ENCODE results near the gene CRTC2.

Gene CRTC2

DNA sequence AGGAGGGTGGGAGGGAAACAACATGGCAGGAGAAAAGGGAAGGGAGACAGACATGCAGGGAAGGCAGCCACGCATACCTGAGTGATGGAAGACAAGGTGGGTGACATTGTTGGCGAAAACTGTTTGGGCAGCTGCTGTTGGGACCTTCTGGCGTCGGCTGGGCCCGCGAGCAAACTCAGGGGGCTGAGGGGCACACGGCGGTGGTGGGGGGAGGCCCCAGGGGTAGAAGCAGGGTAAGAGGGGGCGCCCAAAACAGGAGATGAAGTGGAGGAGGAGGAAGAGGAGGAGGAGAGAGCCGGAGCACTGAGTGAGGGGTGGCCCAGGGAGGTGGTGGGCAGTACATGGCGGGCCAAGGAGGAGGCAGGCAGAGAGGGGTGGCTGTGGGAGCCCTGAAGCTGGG lies 7.2 kb downstream of the CRTC2 start:
- in situ Hi-C loops (cut with MboI; ENCODE audit: low sequenced_read_pairs): no loop called here

DNA sequence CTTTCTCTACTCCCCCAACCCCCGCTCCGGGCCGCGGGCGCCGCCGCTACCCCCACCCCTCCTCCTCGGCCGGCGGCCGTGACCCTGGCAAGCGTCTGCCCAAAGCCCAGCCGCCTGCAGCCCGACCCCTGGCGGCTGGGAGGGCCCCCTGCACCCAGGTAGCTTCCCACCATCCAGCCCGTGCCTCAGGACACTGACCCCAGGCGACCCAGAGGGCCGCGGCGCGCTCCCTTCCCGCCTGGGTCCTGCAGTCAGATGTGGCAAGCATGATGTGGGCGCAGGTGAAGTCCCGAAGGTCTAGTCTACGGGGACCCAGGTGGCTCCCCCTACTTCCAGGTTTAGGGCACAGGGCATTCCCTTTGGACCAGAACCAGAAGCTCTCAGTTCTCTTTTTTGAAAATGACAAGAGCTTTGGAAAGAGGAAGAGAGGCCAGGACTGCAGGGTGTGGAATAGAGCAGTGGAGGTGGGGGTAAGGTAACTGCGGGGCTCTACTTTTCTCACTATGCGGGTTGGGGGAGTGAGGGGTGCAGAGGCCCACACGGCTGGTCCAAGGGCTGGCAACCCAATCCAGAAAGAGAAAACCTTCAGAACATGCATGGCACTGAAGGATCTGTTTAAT lies 11.7 kb downstream of the CRTC2 start, which contains the start of gene DENND4B:
Gene DENND4B (minus strand): TSS at position 97 of the 620 bp plus-strand sequence. CDS start 2,344 bp downstream, outside the sequence.
- in situ Hi-C loops (cut with MboI; ENCODE audit: low sequenced_read_pairs): no loop called here

DNA sequence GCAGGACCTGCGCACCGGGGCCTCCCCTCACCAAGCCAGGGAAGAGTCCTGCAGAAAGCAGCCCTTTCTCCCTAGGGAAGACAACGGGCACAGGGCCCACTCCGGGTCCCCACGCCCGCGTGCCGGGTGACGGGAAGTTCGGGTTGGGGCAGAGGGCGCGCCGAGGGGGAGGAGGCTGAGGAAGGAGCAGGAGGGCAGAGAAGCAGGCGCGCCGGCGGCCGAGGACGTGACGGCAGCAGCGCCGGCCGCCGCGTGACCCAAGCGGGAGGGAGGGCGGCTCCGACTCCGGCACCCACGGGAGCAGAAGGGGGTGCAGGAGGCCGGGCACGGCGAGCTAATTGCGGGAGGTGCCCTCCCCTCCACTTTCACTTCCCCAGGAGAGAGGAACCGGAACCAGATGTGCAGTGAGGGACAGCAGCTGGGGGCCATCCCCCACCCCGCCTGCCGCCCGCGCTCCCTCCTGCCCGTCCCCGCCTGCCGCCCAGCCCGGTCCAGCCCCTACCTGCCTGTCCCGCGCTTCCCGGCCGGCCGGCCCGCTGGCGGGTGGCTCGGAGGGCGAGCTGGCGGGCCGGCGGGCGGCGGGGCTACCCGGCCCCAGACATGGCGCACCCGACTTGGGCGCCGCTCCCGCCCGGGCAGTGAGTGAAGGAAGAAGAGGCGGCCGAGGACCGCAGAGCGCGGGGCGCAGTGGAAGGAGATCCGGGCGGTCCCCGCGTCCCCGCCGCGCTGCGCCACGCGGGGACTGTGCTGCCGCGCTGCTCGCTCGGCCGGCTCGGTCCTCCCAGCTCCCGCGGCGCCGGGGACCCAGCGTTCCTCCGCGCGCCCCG lies 12.4 kb downstream of the CRTC2 start:
- in situ Hi-C loops (cut with MboI; ENCODE audit: low sequenced_read_pairs): no loop called here

DNA sequence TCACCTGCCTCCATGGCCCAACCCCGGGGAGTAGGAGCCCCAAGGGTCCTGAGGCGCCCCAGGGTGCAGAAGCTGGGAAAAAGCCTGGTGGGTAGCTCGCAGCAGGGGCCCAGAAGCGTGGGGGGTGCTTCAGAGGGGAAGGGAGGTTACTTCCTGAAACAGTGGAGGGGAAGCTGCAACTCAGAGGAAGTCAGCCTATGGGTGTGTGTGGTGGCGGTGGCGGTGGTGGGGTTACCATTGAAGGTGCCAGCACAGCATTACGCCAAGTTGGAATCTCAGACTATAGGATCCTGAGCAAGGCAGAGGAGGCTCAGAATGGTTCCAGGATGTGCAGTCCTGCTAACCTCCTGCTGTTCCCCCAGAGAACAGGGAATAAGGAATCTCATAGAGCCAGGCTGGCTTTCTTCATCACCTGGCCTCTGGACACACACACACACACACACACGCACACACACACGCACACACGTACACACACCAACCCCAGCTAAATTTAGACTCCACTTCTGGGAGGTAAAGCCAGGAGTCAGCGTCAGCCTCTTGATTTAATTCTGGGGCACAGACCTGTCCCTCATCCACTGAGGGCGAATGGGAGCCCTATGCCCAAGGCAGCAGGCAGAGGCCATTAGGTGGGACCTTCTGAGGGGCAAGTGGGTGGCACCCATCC lies 13.1 kb downstream of the CRTC2 start:
- in situ Hi-C loops (cut with MboI; ENCODE audit: low sequenced_read_pairs): no loop called here

DNA sequence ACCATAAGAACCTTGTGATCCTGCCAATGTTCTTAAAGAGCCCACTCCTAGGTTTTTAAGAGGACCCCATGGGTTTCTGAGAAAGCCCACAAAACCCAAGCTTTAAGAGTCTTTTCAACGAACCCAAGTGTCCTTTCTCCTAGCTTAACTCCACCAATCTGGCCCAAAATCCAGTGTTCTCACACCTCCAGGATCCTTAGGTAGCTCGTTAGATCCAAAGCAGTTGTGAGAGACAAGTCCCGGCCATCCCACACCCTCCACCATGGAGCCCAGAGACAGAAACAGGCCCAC lies 13.6 kb downstream of the CRTC2 start:
- in situ Hi-C loops (cut with MboI; ENCODE audit: low sequenced_read_pairs): no loop called here

DNA sequence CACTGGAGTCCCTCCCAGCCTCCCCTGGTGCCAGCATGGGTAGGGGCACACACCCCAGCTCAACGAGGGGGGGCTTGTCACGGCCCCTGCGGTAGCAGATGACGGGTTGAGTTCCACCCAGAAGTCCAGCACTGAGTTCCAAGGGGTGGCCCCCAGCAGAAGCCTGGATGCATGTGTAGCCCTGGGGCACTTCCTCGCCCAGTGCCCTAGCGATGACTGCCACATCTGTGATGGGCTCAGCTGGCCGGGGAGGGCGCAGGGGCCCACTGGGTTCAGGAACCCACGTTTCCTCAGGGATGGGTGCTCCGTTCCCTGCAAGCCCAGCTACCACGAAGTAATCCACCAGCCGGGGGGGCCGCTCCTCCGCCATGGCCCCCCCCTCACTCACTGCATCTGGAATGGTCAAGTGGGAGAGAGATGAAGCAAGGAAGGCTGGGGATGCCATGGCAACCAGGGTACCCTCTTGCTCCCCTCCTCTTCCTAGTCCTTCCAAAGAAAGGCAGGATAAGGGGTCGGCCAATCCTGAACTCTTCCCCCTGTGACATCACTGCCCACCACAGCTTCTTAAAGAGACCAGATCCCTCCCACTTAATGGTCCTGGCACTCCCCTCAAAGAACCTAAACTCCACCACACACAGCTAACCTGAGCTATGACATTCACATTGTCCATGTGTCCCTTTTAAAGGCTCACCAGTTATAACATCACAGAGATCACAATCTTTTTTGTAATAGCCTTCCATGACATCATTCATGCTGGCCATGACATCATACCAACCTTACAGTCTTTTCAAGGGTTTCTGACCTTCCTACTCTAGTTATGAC lies 14.2 kb downstream of the CRTC2 start:
- in situ Hi-C loops (cut with MboI; ENCODE audit: low sequenced_read_pairs): no loop called here

DNA sequence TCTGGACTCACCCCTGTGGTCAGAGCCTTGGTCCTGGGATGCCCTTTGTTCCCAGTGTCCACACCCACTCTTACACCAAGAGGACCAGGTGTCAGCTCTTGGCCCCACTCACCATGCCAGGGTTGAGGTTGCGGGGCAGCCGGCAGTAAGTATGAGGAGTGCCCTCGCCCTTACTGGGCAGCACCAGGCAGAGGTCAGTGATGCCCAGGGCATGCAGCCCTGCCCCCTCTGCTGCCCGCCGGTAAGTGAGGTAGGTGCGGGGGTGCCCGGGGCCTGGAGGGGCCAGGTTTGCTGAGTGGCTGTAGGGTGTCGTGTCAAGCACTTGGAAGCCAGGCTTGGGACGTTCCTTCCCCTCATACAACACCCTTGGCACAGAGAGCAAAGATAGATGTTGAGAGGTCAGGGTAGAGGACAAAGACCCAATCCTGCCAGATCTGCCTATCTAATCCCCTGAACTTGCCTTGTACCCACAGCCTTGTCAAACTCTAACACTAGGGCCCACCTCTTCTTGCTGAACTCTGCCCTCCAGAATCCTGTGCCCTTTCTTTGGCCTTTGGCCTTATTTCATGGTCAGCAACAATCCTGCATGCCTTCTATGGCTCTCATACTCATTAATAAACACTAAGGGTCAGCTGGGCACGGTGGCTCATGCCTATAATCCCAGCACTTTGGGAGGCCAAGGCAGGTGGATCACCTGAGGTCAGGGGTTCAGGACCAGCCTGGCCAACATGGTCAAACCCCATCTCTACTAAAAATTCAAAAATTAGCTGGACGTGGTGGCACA lies 15.5 kb downstream of the CRTC2 start:
- in situ Hi-C loops (cut with MboI; ENCODE audit: low sequenced_read_pairs): no loop called here

DNA sequence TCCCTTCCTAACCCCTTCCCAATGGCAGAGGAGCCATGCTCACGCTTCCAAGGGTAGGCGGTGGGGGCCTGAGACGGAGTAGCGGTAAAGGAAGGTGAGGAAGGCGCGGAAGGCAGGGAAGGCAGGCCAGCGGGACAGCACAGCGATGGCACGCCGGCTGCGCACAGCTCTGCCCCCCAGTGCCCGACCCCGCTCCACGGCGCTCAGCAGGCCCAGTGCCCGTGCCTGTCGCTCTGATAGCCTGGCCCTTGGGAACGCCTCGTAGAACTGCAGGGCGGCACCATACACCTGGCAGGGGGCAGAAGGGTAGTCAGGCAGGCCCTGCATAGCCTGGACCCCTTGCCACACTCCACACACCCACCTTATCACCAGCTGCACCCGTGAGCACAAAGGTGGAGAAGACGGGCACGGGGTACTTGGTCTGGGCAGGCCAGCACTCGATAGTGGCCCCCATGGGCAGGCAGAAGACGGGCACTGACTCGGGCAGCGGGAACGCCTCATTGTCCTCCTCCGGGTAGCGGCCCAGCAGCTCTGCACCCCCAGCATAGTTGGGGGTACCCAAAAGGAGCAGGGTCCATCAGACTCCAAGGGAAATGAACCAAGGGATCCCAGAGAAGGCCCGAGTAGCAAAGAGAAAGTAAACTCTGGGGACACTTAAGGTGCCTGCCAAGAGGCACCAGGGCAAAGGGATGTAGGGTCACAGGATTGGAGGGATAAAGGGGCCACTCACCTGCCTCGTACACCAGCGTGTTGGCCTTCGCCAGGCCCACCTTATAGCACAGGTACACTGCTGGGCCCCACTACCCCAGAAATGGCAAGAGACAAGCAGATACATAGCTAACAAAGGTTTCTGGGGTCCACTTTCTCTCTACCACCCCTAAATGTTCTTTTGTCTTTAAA lies 16.3 kb downstream of the CRTC2 start:
- in situ Hi-C loops (cut with MboI; ENCODE audit: low sequenced_read_pairs): no loop called here

DNA sequence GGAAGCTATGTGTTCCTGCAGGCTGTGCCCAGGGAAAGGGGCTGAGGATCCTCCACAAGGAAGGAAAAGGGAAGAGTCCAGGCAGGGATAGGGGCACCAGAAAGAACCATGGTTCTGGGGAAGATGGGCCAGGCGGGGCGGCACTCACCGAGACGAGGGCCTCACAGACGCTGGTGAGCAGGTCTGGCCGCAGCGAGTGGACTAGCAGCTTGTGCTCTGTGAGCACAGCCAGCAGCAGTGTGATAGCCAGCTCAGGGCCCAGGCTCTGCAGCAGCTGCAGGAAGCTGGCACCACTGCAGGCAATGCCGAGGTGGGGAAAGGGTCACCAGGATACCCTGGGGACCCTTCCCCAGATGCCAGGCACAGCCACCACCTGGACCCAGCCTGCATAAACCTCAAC lies 17.7 kb downstream of the CRTC2 start:
- in situ Hi-C loops (cut with MboI; ENCODE audit: low sequenced_read_pairs): no loop called here

DNA sequence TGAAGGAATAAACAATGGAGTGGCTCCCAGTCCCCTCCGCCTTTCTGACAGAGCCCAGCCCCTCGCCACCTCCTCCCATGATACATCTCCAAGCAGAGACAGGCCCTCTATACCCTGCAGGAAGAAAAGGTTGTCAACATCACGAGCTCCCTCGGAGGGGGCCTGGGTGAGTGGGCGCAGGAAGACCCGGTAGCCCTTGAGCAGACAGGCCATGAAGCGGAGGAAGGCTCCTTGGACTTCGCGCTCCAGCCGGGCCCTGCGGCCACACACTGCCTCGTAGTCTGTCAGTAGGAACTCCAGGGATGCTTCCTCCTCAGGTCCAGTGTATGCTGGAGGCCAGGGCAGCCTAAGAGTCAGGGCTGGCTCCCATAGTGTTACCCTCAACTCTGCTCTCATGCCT lies 18.9 kb downstream of the CRTC2 start:
- in situ Hi-C loops (cut with MboI; ENCODE audit: low sequenced_read_pairs): no loop called here

DNA sequence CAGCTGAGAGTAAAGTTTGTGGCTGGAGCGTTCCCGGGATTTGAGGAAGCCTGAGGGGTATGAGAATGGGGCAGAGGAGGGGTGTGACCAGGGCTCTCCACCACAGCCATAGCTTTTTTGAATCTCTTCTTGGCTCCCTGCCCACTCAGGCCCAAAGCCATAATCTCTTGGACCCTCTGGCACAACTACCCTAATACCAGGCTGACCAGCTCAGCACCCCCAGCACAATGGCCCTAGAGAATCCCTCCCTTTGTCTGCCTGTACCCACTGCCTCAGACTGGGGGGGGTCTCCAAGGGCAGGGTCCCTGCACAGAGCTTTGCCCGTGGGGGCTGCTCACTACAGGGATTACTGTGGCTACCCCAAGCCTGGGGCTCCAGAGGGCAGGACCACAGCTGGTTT lies 19.4 kb downstream of the CRTC2 start:
- in situ Hi-C loops (cut with MboI; ENCODE audit: low sequenced_read_pairs): no loop called here

DNA sequence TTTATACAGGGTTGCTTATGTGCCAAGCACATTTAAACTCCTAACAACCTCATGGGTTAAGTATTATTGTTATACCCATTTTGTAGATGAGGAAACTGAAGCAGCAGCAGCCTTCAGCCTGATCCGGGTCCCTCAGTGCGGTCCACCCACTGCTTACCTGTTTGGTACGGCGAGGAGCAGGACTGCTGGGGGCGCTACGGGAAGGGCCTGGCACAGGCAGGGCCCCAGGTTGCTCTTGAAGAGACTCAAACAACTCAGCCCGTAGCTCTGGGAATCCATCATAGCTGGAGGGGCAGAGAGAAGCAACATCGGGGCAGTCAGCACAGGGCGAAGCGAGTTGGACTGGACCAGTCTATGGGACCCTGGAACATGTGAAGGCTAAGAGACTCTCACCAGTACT lies 21.1 kb downstream of the CRTC2 start:
- in situ Hi-C loops (cut with MboI; ENCODE audit: low sequenced_read_pairs): no loop called here

DNA sequence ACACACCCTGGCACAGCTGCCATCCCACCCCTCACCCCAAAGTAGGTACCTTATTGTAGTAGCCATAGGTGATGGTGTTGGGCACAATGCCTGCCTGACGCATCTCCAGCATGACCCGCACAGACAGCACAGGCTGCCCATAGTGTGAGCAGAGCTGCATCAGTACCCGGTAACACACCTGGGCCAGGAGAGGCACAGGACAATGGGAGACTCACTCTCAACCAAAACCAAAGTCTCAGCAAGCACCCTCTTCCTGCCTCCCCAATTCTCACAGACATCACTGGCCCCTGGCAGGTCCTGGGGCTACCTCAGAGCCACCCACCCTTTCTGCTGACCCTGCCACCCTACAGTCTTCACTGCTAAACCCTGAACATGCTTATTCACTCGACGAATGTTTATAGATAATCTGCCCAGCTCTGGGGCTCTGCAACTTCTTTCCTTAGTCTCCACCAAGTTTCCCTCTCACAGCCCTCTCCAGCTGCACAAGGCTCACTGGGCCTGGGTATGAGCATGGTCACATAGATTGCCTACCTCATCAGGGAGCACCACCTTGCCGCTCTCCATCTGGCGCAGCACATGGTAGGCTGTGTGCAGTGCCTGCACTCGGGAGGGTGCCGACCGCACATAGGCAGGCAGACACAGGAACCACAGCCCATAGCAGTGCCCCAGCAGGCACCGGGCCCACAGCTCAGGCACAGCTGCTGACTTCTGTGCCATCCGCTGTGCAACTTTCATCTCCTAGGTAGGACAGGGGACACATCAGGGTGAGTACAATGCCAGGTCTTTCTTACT lies 22.2 kb downstream of the CRTC2 start:
- in situ Hi-C loops (cut with MboI; ENCODE audit: low sequenced_read_pairs): no loop called here

DNA sequence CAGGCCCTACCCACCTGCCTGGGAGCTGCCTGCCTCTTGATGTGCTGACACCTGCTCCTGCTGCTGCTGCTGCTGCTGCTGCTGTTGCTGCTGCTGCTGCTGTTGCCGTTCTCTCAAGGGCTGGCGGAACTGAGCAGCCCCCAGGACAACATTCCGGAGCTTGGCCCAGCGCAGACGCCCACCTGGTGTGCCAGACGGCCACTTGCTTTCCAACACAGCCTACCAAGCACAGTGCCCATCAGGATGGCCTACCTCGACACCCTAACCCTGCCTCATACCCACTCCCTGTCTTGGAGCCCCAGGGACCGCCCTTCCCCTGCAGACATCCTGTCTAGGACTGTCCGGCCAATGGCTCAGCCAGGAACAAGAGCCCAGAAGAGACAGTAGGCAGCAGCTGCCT lies 23.7 kb downstream of the CRTC2 start:
- in situ Hi-C loops (cut with MboI; ENCODE audit: low sequenced_read_pairs): no loop called here

DNA sequence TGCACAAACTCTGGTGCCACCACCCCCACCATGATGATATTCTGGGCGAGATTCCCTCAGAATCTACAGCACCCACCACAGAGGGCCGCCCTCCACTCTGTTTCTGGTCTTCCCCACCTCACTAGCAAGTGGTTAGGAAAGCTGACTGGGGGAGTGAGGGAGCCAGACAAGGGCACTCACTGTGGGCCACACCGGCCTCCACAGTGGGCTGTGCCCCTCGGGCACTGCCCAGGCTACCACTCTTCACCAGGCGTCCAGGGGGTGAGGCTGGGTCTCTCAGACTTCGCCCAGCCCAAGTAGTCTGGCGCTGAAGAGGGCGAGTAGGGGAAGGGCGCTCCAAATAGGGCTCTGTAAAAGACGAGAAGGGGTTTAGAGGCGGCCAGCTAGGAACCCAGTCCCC lies 24.5 kb downstream of the CRTC2 start:
- in situ Hi-C loops (cut with MboI; ENCODE audit: low sequenced_read_pairs): no loop called here

DNA sequence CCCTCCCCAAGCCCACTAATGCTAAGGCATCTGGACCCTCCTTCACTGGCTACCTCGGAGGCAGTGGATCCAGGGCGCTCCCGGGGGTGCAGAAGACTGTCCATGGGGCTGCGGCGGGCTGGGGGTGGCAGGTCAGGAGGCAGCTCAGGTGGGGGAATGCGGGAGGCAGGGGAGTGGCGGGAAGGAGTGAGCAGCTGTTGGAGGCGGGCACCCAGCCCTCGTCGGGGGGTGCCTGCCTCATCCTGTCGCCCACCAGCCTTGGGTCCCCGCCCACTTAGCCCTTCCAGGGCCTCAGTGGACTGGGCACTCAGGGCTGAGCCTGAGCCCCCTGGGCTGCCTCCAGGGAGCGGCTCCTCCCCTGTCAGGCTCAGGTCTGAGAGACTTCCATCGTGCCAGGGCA lies 25.0 kb downstream of the CRTC2 start:
- in situ Hi-C loops (cut with MboI; ENCODE audit: low sequenced_read_pairs): no loop called here

DNA sequence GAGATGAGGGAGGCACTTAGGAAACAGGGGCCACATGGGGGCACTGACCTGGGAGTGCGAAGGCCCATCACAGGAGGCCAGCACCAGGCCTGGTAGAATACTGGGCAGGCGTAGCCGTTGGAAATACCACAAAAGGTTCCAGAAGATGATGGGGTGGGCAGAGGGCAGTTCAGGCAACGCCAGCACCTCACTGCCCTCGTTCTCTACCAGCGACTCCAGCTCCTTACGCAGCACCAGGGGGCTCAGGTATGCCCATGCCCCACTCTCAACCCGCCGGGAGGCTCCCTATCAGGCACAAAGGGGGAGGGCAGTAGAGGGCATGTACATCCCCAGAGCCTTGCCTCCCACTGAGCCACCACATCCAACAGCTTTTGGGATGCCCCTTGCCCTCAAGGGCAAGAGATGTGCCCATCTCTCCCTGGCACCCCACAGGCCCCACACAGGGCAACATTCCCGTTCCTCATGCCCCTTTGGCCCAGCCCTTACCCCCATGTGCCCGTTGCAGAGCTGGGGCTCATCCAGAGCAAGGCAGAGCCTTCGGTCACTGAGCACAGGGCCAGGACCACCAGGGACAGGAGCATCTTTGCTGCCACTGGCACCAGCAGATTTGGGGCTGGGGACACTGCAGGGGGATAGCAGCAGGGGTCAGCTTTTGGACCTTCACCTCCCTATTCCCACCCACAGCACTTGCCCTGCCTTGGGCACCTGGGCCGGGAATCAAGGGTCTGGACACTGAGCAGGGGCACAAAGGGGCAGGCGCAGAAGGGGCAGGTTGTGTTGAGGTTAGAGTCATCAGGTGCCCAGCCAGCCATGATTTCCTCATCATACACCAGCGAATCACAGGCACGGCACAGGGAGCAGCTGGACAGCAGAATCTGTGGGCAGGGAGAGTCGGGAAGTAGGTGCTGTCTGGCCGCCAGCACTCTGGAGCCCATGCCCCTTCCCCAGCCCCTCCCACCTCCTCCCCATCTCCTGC lies 26.0 kb downstream of the CRTC2 start:
- in situ Hi-C loops (cut with MboI; ENCODE audit: low sequenced_read_pairs): no loop called here

Data from hTERT RPE-1 (cell line).